Type B pancreatic cell (in vitro differentiated cells): ENCODE measurements around the gene VGLL2. TPM values are rescaled to one million over a fixed set of nuclear protein-coding genes. Genes with fewer than 3 reads are reported as not detected.
"Not testable (repeated sequence)": the region's sequence is repeated elsewhere in the genome, so short reads cannot be mapped to it uniquely, and the experiment has no call there.

Source experiments
- DNase-seq: peaks from one replicate; pipeline ENCODE4 v3.0.0; 2021; ENCODE audit warnings: mixed read lengths; ENCODE audit not compliant: unreplicated experiment; ENCODE audit errors: extremely low spot score
- H3K27ac Mint-ChIP-seq: 2 replicates; pipeline ENCODE4 v1.8.0; 2021; ENCODE audit warnings: mild to moderate bottlenecking, mixed read lengths
- H3K27me3 Mint-ChIP-seq: 2 replicates; pipeline ENCODE4 v1.8.0; 2021; ENCODE audit warnings: mixed read lengths
- H3K36me3 Mint-ChIP-seq: 2 replicates; pipeline ENCODE4 v1.8.0; 2021; ENCODE audit warnings: mixed read lengths
- H3K4me1 Mint-ChIP-seq: one replicate; pipeline ENCODE4 v1.8.0; 2021; ENCODE audit warnings: mixed read lengths; ENCODE audit not compliant: unreplicated experiment
- H3K4me3 Mint-ChIP-seq: 2 replicates; pipeline ENCODE4 v1.8.0; 2021; ENCODE audit warnings: mild to moderate bottlenecking, mixed read lengths
- H3K9me3 Mint-ChIP-seq: 2 replicates; pipeline ENCODE4 v1.8.0; 2021; ENCODE audit warnings: mixed read lengths
- total RNA-seq: library from RNA; stranded (reverse); gene quantifications from 2 replicates; pipeline ENCODE4 v1.2.1, GENCODE V29; 2021; ENCODE audit warnings: low replicate concordance
- TF ChIP-seq, protein P1 (sequence below): fragments of 200-600 bp; sonication (generic); conservative IDR thresholded peaks from 2 replicates; pipeline ENCODE4 v1.5.0; 2021; ENCODE audit warnings: antibody characterized with exemption, mild to moderate bottlenecking

Gene VGLL2
- total RNA-seq, 1 donor from 2014 or later = 3.0 TPM

- Mint-ChIP-seq H3K4me1 (no peaks in the 10 kb centered on the region), H3K36me3 (no peaks in the 10 kb centered on the region), H3K27ac (no peak overlapping the region), H3K9me3 (no peaks in the 10 kb centered on the region), H3K27me3 (no peaks in the 10 kb centered on the region), H3K4me3 (no peak overlapping the region)
- TF ChIP-seq, protein P1, sequence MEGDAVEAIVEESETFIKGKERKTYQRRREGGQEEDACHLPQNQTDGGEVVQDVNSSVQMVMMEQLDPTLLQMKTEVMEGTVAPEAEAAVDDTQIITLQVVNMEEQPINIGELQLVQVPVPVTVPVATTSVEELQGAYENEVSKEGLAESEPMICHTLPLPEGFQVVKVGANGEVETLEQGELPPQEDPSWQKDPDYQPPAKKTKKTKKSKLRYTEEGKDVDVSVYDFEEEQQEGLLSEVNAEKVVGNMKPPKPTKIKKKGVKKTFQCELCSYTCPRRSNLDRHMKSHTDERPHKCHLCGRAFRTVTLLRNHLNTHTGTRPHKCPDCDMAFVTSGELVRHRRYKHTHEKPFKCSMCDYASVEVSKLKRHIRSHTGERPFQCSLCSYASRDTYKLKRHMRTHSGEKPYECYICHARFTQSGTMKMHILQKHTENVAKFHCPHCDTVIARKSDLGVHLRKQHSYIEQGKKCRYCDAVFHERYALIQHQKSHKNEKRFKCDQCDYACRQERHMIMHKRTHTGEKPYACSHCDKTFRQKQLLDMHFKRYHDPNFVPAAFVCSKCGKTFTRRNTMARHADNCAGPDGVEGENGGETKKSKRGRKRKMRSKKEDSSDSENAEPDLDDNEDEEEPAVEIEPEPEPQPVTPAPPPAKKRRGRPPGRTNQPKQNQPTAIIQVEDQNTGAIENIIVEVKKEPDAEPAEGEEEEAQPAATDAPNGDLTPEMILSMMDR = no peak
- no peak for DNase-seq
Observed at GRCh38 chr6:117229870-117230269, 35.5 kb upstream of the VGLL2 start.

- H3K36me3 Mint-ChIP-seq = no peaks in the 10 kb centered on the region
- no peak for DNase-seq
- H3K27ac Mint-ChIP-seq = no peak overlapping the region
- no peaks in the 10 kb centered on the region for H3K9me3 Mint-ChIP-seq
- no peaks in the 10 kb centered on the region for H3K4me1 Mint-ChIP-seq
- no peak overlapping the region for H3K4me3 Mint-ChIP-seq
- TF ChIP-seq, protein P1 = no peak
- no peaks in the 10 kb centered on the region for H3K27me3 Mint-ChIP-seq
Observed at GRCh38 chr6:117231466-117231865, 33.9 kb upstream of the VGLL2 start.

GRCh38 chr6:117232196-117232595, 33.2 kb upstream of the VGLL2 start:
- no peak for DNase-seq
- H3K27ac Mint-ChIP-seq = no peak overlapping the region
- no peak overlapping the region for H3K4me3 Mint-ChIP-seq
- H3K27me3 Mint-ChIP-seq = no peaks in the 10 kb centered on the region
- TF ChIP-seq, protein P1 = no peak
- no peaks in the 10 kb centered on the region for H3K4me1 Mint-ChIP-seq
- H3K36me3 Mint-ChIP-seq = no peaks in the 10 kb centered on the region
- H3K9me3 Mint-ChIP-seq = no peaks in the 10 kb centered on the region

DNA sequence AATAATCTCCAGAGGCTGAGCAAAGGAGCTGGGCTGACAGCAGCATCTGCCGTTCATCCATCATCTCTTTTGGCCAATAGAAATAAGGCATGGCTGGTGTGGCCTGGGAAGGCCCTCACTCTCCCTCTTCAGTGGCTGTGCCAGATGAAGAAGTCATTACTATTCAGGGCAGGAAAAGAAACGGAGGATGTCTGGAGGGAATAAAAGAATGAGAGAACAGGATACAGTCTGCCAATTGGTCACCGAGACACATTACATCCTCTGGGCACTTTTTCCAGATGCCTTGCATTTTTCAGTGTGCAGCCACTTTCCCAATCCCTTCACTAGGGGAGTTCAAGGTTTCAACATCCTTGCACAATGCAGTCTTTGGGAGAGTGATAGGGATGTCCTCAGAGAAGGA, 32.2 kb upstream of the VGLL2 start:
- no peak for DNase-seq
- Mint-ChIP-seq H3K27me3 (no peaks in the 10 kb centered on the region), H3K9me3 (no peaks in the 10 kb centered on the region), H3K27ac (no peak overlapping the region), H3K4me3 (no peak overlapping the region), H3K36me3 (no peaks in the 10 kb centered on the region), H3K4me1 (no peaks in the 10 kb centered on the region)
- TF ChIP-seq, protein P1 = no peak

- Mint-ChIP-seq H3K36me3 (no peaks in the 10 kb centered on the region), H3K27ac (no peak overlapping the region), H3K4me1 (no peaks in the 10 kb centered on the region), H3K4me3 (no peak overlapping the region), H3K9me3 (no peaks in the 10 kb centered on the region), H3K27me3 (no peaks in the 10 kb centered on the region)
- DNase-seq = no peak
- TF ChIP-seq, protein P1 = no peak
Observed at GRCh38 chr6:117237561-117237960, 27.8 kb upstream of the VGLL2 start.

DNA sequence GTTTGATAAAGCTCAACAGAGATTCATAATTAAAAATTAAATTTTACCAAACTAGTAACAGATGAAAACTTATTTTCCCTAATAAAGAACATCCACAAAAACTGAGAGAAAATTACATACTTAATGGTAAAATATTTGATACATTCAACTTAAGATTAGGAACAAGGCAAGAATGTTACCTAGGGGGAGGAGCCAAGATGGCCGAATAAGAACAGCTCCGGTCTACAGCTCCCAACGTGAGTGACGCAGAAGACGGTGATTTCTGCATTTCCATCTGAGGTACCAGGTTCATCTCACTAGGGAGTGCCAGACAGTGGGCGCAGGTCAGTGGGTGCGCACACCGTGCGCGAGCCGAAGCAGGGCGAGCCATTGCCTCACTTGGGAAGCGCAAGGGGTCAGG, 20.8 kb upstream of the VGLL2 start:
- not testable (repeated sequence) for DNase-seq, H3K9me3 Mint-ChIP-seq, H3K36me3 Mint-ChIP-seq, H3K4me1 Mint-ChIP-seq, H3K27me3 Mint-ChIP-seq
- Mint-ChIP-seq H3K4me3 (peak overlapping the region; percentile 84), H3K27ac (peak overlapping the region; percentile 34)

DNA sequence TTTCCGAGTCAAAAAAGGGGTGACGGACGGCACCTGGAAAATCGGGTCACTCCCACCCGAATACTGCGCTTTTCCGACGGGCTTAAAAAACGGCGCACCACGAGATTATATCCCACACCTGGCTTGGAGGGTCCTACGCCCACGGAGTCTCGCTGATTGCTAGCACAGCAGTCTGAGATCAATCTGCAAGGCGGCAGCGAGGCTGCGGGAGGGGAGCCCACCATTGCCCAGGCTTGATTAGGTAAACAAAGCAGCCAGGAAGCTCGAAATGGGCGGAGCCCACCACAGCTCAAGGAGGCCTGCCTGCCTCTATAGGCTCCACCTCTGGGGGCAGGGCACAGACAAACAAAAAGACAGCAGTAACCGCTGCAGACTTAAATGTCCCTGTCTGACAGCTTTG, 20.4 kb upstream of the VGLL2 start:
- H3K9me3 Mint-ChIP-seq, DNase-seq, H3K36me3 Mint-ChIP-seq, H3K4me1 Mint-ChIP-seq, H3K27me3 Mint-ChIP-seq: not testable (repeated sequence)
- Mint-ChIP-seq H3K4me3 (peak overlapping the region; percentile 84), H3K27ac (peak overlapping the region; percentile 34)
